SH-SY5Y (cell line): ENCODE measurements around the gene EXOC2.

Source experiments
- GATA2 ChIP-seq: IDR thresholded peaks from 2 replicates; pipeline ENCODE4 v1.6.1; 2011; ENCODE audit warnings: mild to moderate bottlenecking, low read depth, low read length
- GATA3 ChIP-seq: IDR thresholded peaks from 2 replicates; pipeline ENCODE4 v1.6.1; 2011; ENCODE audit warnings: low read depth, mild to moderate bottlenecking, low read length, moderate library complexity

- TF ChIP-seq GATA3 (no peak), GATA2 (no peak)
Measured at GRCh38 chr6:445571-446417, 247.1 kb downstream of the EXOC2 start.
